ENCODE measurements around the gene TFB1M. TPM values are rescaled to one million over a fixed set of nuclear protein-coding genes. Genes with fewer than 3 reads are reported as not detected.
A peak's percentile ranks its signal among the peaks of the same experiment; 100 is the strongest.
"Not testable (repeated sequence)": the region's sequence is repeated elsewhere in the genome, so short reads cannot be mapped to it uniquely, and the experiment has no call there.

Gene TFB1M
- total RNA-seq, result 22.2 TPM

GRCh38 chr6:155314092-155314772 lies at the start of gene TFB1M:
TFB1M (minus strand) TSS chr6:155314484; CDS start chr6:155314428, 56 bp downstream.
- DNase-seq (ENCODE audit: low spot score) (peak; percentile 100), ATAC-seq (peak; percentile 92)

GRCh38 chr6:155364021-155364420 lies 49.7 kb upstream of the TFB1M start:
- not testable (repeated sequence) for ATAC-seq; DNase-seq (ENCODE audit: low spot score)

- ATAC-seq; DNase-seq (ENCODE audit: low spot score): not testable (repeated sequence)
These were observed 48.8 kb upstream of the TFB1M start for GRCh38 chr6:155362968-155363632.

- no peak for DNase-seq (ENCODE audit: low spot score)
- ATAC-seq, result no peak
These were observed 39.9 kb upstream of the TFB1M start for GRCh38 chr6:155354167-155354566.

- no peak for DNase-seq (ENCODE audit: low spot score)
These were observed 38.5 kb upstream of the TFB1M start for GRCh38 chr6:155352811-155353210.

GRCh38 chr6:155352130-155352420 lies 37.8 kb upstream of the TFB1M start:
- DNase-seq (ENCODE audit: low spot score) (no peak), ATAC-seq (no peak)

More at GRCh38 chr6:155352811-155353210, 38.5 kb upstream of the TFB1M start:
- ATAC-seq, result no peak

- DNase-seq (ENCODE audit: low spot score), result no peak
- no peak for ATAC-seq
These were observed 37.2 kb upstream of the TFB1M start for GRCh38 chr6:155351273-155352129.

GRCh38 chr6:155349956-155350355 lies 35.7 kb upstream of the TFB1M start:
- ATAC-seq (no peak), DNase-seq (ENCODE audit: low spot score) (no peak)

GRCh38 chr6:155349129-155349528 lies 34.8 kb upstream of the TFB1M start:
- DNase-seq (ENCODE audit: low spot score), result no peak
- no peak for ATAC-seq

GRCh38 chr6:155347800-155348199 lies 33.5 kb upstream of the TFB1M start:
- no peak for ATAC-seq
- no peak for DNase-seq (ENCODE audit: low spot score)

GRCh38 chr6:155346957-155347356 lies 32.7 kb upstream of the TFB1M start:
- ATAC-seq, result no peak
- DNase-seq (ENCODE audit: low spot score), result no peak

GRCh38 chr6:155344341-155345006 lies 30.2 kb upstream of the TFB1M start:
- no peak for ATAC-seq

GRCh38 chr6:155341130-155341828 lies 27.0 kb upstream of the TFB1M start:
- no peak for ATAC-seq
- DNase-seq (ENCODE audit: low spot score), result no peak

More at GRCh38 chr6:155344341-155345006, 30.2 kb upstream of the TFB1M start:
- DNase-seq (ENCODE audit: low spot score), result no peak

GRCh38 chr6:155340464-155341129 lies 26.3 kb upstream of the TFB1M start:
- no peak for ATAC-seq

GRCh38 chr6:155339929-155340328 lies 25.6 kb upstream of the TFB1M start:
- not testable (repeated sequence) for ATAC-seq; DNase-seq (ENCODE audit: low spot score)

More at GRCh38 chr6:155340464-155341129, 26.3 kb upstream of the TFB1M start:
- DNase-seq (ENCODE audit: low spot score), result no peak

- DNase-seq (ENCODE audit: low spot score); ATAC-seq: not testable (repeated sequence)
These were observed 24.0 kb upstream of the TFB1M start for GRCh38 chr6:155338237-155338636.

- no peak for ATAC-seq
- no peak for DNase-seq (ENCODE audit: low spot score)
These were observed 21.0 kb upstream of the TFB1M start for GRCh38 chr6:155335265-155335664.

GRCh38 chr6:155334073-155334472 lies 19.8 kb upstream of the TFB1M start:
- not testable (repeated sequence) for ATAC-seq; DNase-seq (ENCODE audit: low spot score)

- DNase-seq (ENCODE audit: low spot score), result no peak
- no peak for ATAC-seq
These were observed 19.1 kb upstream of the TFB1M start for GRCh38 chr6:155333414-155333813.

- ATAC-seq (no peak), DNase-seq (ENCODE audit: low spot score) (no peak)
These were observed 16.6 kb upstream of the TFB1M start for GRCh38 chr6:155330922-155331321.

All from left lobe of liver (tissue), 2 donors.